ENCODE data around the gene KCNG4. TPM values are rescaled to one million over a fixed set of nuclear protein-coding genes. Genes with fewer than 3 reads are reported as not detected.

The KCNG4 gene
- total RNA-seq, 2 donors from 2014 or later = not detected

DNA sequence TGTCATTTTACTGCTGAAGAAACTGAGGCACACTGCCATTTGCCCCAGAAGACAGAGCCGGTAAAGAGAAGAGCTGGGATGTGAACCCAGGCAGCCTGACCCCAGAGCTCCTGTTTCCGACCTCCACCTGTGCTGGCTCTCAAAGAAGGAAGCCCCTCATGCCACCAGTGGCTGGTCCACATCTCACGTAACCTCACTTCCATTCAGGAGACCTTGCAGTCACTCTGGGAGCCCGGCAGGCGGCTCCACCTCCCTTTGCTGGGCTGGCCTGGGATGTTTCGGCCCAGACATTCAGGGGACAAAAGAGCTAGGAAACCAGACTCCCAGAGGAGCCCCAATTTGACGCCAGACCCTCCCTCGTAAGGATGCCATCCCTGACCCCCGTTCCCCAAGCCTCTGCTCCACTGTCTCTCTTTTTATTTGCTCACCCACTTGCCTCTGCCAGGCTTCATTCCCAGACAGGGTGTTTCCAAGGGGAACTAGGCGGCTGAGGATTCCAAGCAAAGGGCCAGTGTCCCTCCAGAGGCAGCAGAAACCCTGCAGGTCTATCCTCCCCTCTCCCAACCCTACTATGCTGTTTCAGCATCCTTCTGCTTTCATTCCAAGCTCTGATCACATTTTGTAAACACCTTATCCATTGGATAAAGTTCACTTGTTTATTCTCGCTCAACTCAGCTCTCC is 55.8 kb downstream of the KCNG4 start:
- Histone ChIP-seq H3K4me3 (no peak overlapping the region), H3K4me1 (replicated peaks) (no peaks in the 10 kb centered on the region), H3K36me3 (peaks cover 9 to 21% of the 10 kb centered on the region in 2 donors), H3K9me3 (no peaks in the 10 kb centered on the region), H3K27ac (no peak overlapping the region), H3K27me3 (replicated peaks; ENCODE audit: insufficient read depth) (no peaks in the 10 kb centered on the region)
- WGBS = 79% methylated on average over 11 of the region's 11 CpGs
- DNase-seq (ENCODE audit: low spot score) = no peak
- intact Hi-C loops (cut with DNase I) = no loop called here
- TF ChIP-seq CTCF (IDR thresholded peaks at IDR 0.05) (no peak), POLR2A (IDR thresholded peaks at IDR 0.05) (no peak), POLR2AphosphoS5 (IDR thresholded peaks at IDR 0.05) (no peak)

DNA sequence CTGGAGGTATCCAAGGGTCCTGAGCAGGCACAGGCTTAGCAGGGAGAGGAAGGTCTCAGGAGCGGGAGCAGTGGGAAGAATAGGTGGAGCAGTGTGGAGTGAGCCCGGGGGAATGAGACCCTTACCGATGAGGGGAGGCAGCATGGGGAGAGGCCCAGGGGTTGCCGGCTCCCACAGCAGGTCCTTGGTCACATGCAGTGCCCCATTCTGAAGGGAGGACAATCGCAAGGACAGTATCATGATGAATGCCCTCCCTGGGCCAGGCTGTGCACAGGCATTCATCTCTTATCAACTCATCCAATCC is 56.3 kb downstream of the KCNG4 start:
- DNase-seq (ENCODE audit: low spot score) = no peak
- H3K9me3 ChIP-seq = no peaks in the 10 kb centered on the region
- TF ChIP-seq CTCF (IDR thresholded peaks at IDR 0.05) (no peak), POLR2AphosphoS5 (IDR thresholded peaks at IDR 0.05) (no peak), POLR2A (IDR thresholded peaks at IDR 0.05) (no peak)
- H3K4me1 ChIP-seq (replicated peaks) = no peaks in the 10 kb centered on the region
- no peak overlapping the region for H3K27ac ChIP-seq
- intact Hi-C loops (cut with DNase I) = no loop called here
- no peak overlapping the region for H3K4me3 ChIP-seq
- peaks cover 9 to 25% of the 10 kb centered on the region in 2 donors for H3K36me3 ChIP-seq
- no peaks in the 10 kb centered on the region for H3K27me3 ChIP-seq (replicated peaks; ENCODE audit: insufficient read depth)
- 82% methylated on average over 5 of the region's 5 CpGs for WGBS

- Histone ChIP-seq H3K4me3 (no peak overlapping the region), H3K27ac (no peak overlapping the region), H3K36me3 (peaks cover 9 to 25% of the 10 kb centered on the region in 2 donors), H3K27me3 (replicated peaks; ENCODE audit: insufficient read depth) (no peaks in the 10 kb centered on the region), H3K9me3 (no peaks in the 10 kb centered on the region), H3K4me1 (replicated peaks) (no peaks in the 10 kb centered on the region)
- TF ChIP-seq CTCF (IDR thresholded peaks at IDR 0.05) = no peak
- no peak for TF ChIP-seq POLR2A (IDR thresholded peaks at IDR 0.05)
- TF ChIP-seq POLR2AphosphoS5 (IDR thresholded peaks at IDR 0.05) = no peak
- 94% methylated on average over 26 of the region's 26 CpGs for WGBS
- DNase-seq (ENCODE audit: low spot score) = no peak
- intact Hi-C loops (cut with DNase I) = no loop called here
Observed at GRCh38 chr16:84182680-84183571, 56.9 kb downstream of the KCNG4 start.

DNA sequence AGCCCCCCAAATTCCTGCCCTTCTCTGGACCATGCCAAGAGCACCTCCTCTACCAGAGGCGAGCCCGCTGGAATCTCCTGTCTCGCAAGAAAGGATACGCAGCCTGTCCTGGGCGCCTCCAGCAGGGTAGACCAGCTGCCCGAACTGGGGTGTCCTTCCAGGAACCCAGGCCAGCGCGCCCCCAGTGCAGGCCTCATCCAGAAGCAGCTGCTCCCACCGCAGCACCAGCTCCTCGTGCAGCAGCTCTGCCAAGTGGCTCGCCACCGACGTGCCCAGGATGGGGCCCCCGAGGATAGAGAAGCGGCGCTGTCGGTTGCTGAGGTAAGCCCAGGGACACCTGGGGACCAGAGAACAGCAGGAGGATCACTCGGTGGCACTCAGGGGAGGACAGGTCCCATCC is 57.7 kb downstream of the KCNG4 start:
- Histone ChIP-seq H3K4me3 (no peak overlapping the region), H3K27ac (no peak overlapping the region)
- 94% methylated on average over 18 of the region's 18 CpGs for WGBS

More for the DNA sequence above, 57.7 kb downstream of the KCNG4 start:
- no peaks in the 10 kb centered on the region for H3K4me1 ChIP-seq (replicated peaks)
- no peaks in the 10 kb centered on the region for H3K27me3 ChIP-seq (replicated peaks; ENCODE audit: insufficient read depth)
- intact Hi-C loops (cut with DNase I) = no loop called here
- H3K36me3 ChIP-seq = peaks cover 9 to 25% of the 10 kb centered on the region in 2 donors
- DNase-seq (ENCODE audit: low spot score) = no peak
- TF ChIP-seq POLR2A (IDR thresholded peaks at IDR 0.05) (no peak), POLR2AphosphoS5 (IDR thresholded peaks at IDR 0.05) (no peak), CTCF (IDR thresholded peaks at IDR 0.05) (no peak)
- no peaks in the 10 kb centered on the region for H3K9me3 ChIP-seq
